Activated CD8-positive, alpha-beta memory T cell treated with anti-CD3 and anti-CD28 coated beads for 36 hours (primary cell): ENCODE measurements around the gene ST3GAL6. TPM values are rescaled to one million over a fixed set of nuclear protein-coding genes. Genes with fewer than 3 reads are reported as not detected.

Source experiments
- CTCF ChIA-PET: fragments of 350-600 bp; sonication (Branson Sonifier 250); formaldehyde crosslinking; loops from one replicate; lab custom pipeline; 2021; ENCODE audit warnings: antibody characterized with exemption; lab: Charles Lee
- POLR2A ChIA-PET: fragments of 350-600 bp; sonication (Branson Sonifier 250); formaldehyde crosslinking; loops from one replicate; lab custom pipeline; 2021; ENCODE audit warnings: antibody characterized with exemption; lab: Charles Lee
- total RNA-seq, 2 experiments: library from RNA; stranded (reverse); gene quantifications; one replicate each; pipeline ENCODE4 v1.2.3, GENCODE V29; 2021

Gene ST3GAL6
- total RNA-seq, 2 experiments from 2014 or later = not detected

GRCh38 chr3:98769448-98769847 is 6.3 kb downstream of the ST3GAL6 start:
- POLR2A ChIA-PET = no interaction called here
- CTCF ChIA-PET = no interaction called here

- ChIA-PET CTCF (no interaction called here), POLR2A (no interaction called here)
Measured at GRCh38 chr3:98770261-98771039, 7.3 kb downstream of the ST3GAL6 start.

GRCh38 chr3:98772022-98772421 is 8.9 kb downstream of the ST3GAL6 start:
- POLR2A ChIA-PET = no interaction called here
- CTCF ChIA-PET = no interaction called here

- ChIA-PET POLR2A (no interaction called here), CTCF (no interaction called here)
Measured at GRCh38 chr3:98775459-98776139, 12.5 kb downstream of the ST3GAL6 start.

- CTCF ChIA-PET = no interaction called here
- POLR2A ChIA-PET = no interaction called here
Measured at GRCh38 chr3:98776140-98776493, 13.0 kb downstream of the ST3GAL6 start.

GRCh38 chr3:98777286-98777685 is 14.1 kb downstream of the ST3GAL6 start:
- ChIA-PET CTCF (no interaction called here), POLR2A (no interaction called here)

- CTCF ChIA-PET = no interaction called here
- POLR2A ChIA-PET = no interaction called here
Measured at GRCh38 chr3:98777801-98778220, 14.7 kb downstream of the ST3GAL6 start.

GRCh38 chr3:98778383-98778782 is 15.2 kb downstream of the ST3GAL6 start:
- CTCF ChIA-PET = no interaction called here
- POLR2A ChIA-PET = no interaction called here

- POLR2A ChIA-PET = no interaction called here
- CTCF ChIA-PET = no interaction called here
Measured at GRCh38 chr3:98778852-98779413, 15.8 kb downstream of the ST3GAL6 start.

- ChIA-PET POLR2A (no interaction called here), CTCF (no interaction called here)
Measured at GRCh38 chr3:98779541-98780335, 16.6 kb downstream of the ST3GAL6 start.

- POLR2A ChIA-PET = no interaction called here
- CTCF ChIA-PET = interaction anchor here (1.0 kb wide), 1 partner anchor 16 kb away, joined by 3 read pairs; no protein-coding TSS in a partner anchor
Measured at GRCh38 chr3:98780343-98780742, 17.2 kb downstream of the ST3GAL6 start.

GRCh38 chr3:98782824-98783500 is 19.8 kb downstream of the ST3GAL6 start:
- ChIA-PET CTCF (no interaction called here), POLR2A (no interaction called here)

- CTCF ChIA-PET = no interaction called here
Measured at GRCh38 chr3:98784042-98784441, 20.9 kb downstream of the ST3GAL6 start.

GRCh38 chr3:98784666-98785600 is 21.8 kb downstream of the ST3GAL6 start:
- ChIA-PET CTCF (no interaction called here), POLR2A (no interaction called here)

More at GRCh38 chr3:98784042-98784441, 20.9 kb downstream of the ST3GAL6 start:
- POLR2A ChIA-PET = no interaction called here

- ChIA-PET CTCF (no interaction called here), POLR2A (no interaction called here)
Measured at GRCh38 chr3:98786364-98787006, 23.3 kb downstream of the ST3GAL6 start.

- ChIA-PET CTCF (no interaction called here), POLR2A (no interaction called here)
Measured at GRCh38 chr3:98787181-98787580, 24.0 kb downstream of the ST3GAL6 start.

GRCh38 chr3:98788651-98789050 is 25.5 kb downstream of the ST3GAL6 start:
- ChIA-PET POLR2A (no interaction called here), CTCF (no interaction called here)
